Endothelial cell of hepatic sinusoid (primary cell): Measurements from ENCODE around the gene MED12L.

ENCODE experiments used
- in situ Hi-C: cut with HindIII; loops from 2 replicates; pipeline ENCODE4 v1.10.0; 2017; ENCODE audit warnings: low sequenced_read_pairs

The MED12L gene

GRCh38 chr3:151209654-151210053 lies 124.2 kb downstream of the MED12L start:
- in situ Hi-C loops, result no loop called here

- in situ Hi-C loops, result no loop called here
Measured at GRCh38 chr3:151210676-151211381, 125.4 kb downstream of the MED12L start.

- in situ Hi-C loops, result no loop called here
Measured at GRCh38 chr3:151213151-151213550, 127.7 kb downstream of the MED12L start.

GRCh38 chr3:151213881-151214280 lies 128.4 kb downstream of the MED12L start:
- in situ Hi-C loops, result no loop called here

GRCh38 chr3:151214459-151214858 lies 129.0 kb downstream of the MED12L start:
- in situ Hi-C loops, result no loop called here

GRCh38 chr3:151216641-151217607 lies 131.5 kb downstream of the MED12L start:
- in situ Hi-C loops, result no loop called here

GRCh38 chr3:151218136-151218535 lies 132.7 kb downstream of the MED12L start:
- in situ Hi-C loops, result no loop called here

- in situ Hi-C loops, result no loop called here
Measured at GRCh38 chr3:151219056-151219455, 133.6 kb downstream of the MED12L start.

- in situ Hi-C loops, result no loop called here
Measured at GRCh38 chr3:151224268-151224866, 138.9 kb downstream of the MED12L start.

GRCh38 chr3:151225040-151225975 lies 139.8 kb downstream of the MED12L start:
- in situ Hi-C loops, result no loop called here

GRCh38 chr3:151226088-151226563 lies 140.7 kb downstream of the MED12L start:
- in situ Hi-C loops, result no loop called here

- in situ Hi-C loops, result no loop called here
Measured at GRCh38 chr3:151226825-151227224, 141.4 kb downstream of the MED12L start.

- in situ Hi-C loops, result no loop called here
Measured at GRCh38 chr3:151227266-151227806, 141.9 kb downstream of the MED12L start.

GRCh38 chr3:151227807-151228665 lies 142.6 kb downstream of the MED12L start:
- in situ Hi-C loops, result no loop called here

GRCh38 chr3:151228666-151229040 lies 143.2 kb downstream of the MED12L start:
- in situ Hi-C loops, result no loop called here

GRCh38 chr3:151230646-151231045 lies 145.2 kb downstream of the MED12L start:
- in situ Hi-C loops, result loop anchor here (5.0 kb wide), 1 partner anchor 47 kb away; the partner anchor contains the start of gene P2RY14

- in situ Hi-C loops, result loop anchor here (5.0 kb wide), 1 partner anchor 45 kb away; the partner anchor contains the start of gene P2RY14
Measured at GRCh38 chr3:151232403-151232802, 146.9 kb downstream of the MED12L start.

GRCh38 chr3:151232991-151233390 lies 147.5 kb downstream of the MED12L start:
- in situ Hi-C loops, result loop anchor here (5.0 kb wide), 1 partner anchor 44 kb away; the partner anchor contains the start of gene P2RY14

- in situ Hi-C loops, result loop anchor here (5.0 kb wide), 2 partner anchors 42 to 92 kb away; partner anchors contain the start of genes P2RY13 and P2RY14
Measured at GRCh38 chr3:151234825-151235224, 149.4 kb downstream of the MED12L start.
